Measurements from ENCODE around the gene PLXNA4.

- TF ChIP-seq, protein P1, sequence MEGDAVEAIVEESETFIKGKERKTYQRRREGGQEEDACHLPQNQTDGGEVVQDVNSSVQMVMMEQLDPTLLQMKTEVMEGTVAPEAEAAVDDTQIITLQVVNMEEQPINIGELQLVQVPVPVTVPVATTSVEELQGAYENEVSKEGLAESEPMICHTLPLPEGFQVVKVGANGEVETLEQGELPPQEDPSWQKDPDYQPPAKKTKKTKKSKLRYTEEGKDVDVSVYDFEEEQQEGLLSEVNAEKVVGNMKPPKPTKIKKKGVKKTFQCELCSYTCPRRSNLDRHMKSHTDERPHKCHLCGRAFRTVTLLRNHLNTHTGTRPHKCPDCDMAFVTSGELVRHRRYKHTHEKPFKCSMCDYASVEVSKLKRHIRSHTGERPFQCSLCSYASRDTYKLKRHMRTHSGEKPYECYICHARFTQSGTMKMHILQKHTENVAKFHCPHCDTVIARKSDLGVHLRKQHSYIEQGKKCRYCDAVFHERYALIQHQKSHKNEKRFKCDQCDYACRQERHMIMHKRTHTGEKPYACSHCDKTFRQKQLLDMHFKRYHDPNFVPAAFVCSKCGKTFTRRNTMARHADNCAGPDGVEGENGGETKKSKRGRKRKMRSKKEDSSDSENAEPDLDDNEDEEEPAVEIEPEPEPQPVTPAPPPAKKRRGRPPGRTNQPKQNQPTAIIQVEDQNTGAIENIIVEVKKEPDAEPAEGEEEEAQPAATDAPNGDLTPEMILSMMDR (IDR thresholded peaks at IDR 0.05): no peak
- TF ChIP-seq POLR2A (IDR thresholded peaks at IDR 0.05): no peak
Measured at GRCh38 chr7:132390705-132391104, 185.6 kb downstream of the PLXNA4 start.

Data from lower leg skin (tissue), 3 donors.